Stimulated activated memory B cell treated with anti-CD40 and anti-IgM and Interleukin-4, amounts not matched to agents 10 μg/mL and 1 μg/mL and 100 μg/mL, for 72 hours (primary cell): ENCODE results near the gene AGBL4.

Experiments
- ATAC-seq: fragments of 150-1000 bp; cut with Tn5 transposase; 2 replicates; pipeline ENCODE4 v1.10.0; 2021
- H3K27ac Mint-ChIP-seq: one replicate; pipeline ENCODE4 v1.8.0; 2022; ENCODE audit warnings: mild to moderate bottlenecking, mixed read lengths
- H3K27me3 Mint-ChIP-seq: one replicate; pipeline ENCODE4 v1.8.0; 2022; ENCODE audit warnings: mixed read lengths
- H3K36me3 Mint-ChIP-seq: one replicate; pipeline ENCODE4 v1.8.0; 2022; ENCODE audit warnings: mixed read lengths
- H3K4me1 Mint-ChIP-seq: one replicate; pipeline ENCODE4 v1.8.0; 2022; ENCODE audit warnings: mixed read lengths
- H3K4me3 Mint-ChIP-seq: one replicate; pipeline ENCODE4 v1.8.0; 2022; ENCODE audit warnings: mild to moderate bottlenecking, moderate library complexity, mixed read lengths
- H3K9me3 Mint-ChIP-seq: one replicate; pipeline ENCODE4 v1.8.0; 2022; ENCODE audit warnings: mixed read lengths

AGBL4 gene

GRCh38 chr1:48693674-48694320 is 1330.0 kb downstream of the AGBL4 start:
- Mint-ChIP-seq H3K27me3 (no peaks in the 10 kb centered on the region), H3K27ac (no peak overlapping the region), H3K4me1 (peaks cover 6% of the 10 kb centered on the region), H3K9me3 (no peaks in the 10 kb centered on the region), H3K36me3 (no peaks in the 10 kb centered on the region), H3K4me3 (no peak overlapping the region)
- no peak for ATAC-seq

GRCh38 chr1:48693180-48693579 is 1330.6 kb downstream of the AGBL4 start:
- no peak overlapping the region for H3K4me3 Mint-ChIP-seq
- H3K4me1 Mint-ChIP-seq, result peaks cover 9% of the 10 kb centered on the region
- ATAC-seq, result no peak
- H3K27ac Mint-ChIP-seq, result no peak overlapping the region
- H3K36me3 Mint-ChIP-seq, result no peaks in the 10 kb centered on the region
- H3K27me3 Mint-ChIP-seq, result no peaks in the 10 kb centered on the region
- H3K9me3 Mint-ChIP-seq, result no peaks in the 10 kb centered on the region

DNA sequence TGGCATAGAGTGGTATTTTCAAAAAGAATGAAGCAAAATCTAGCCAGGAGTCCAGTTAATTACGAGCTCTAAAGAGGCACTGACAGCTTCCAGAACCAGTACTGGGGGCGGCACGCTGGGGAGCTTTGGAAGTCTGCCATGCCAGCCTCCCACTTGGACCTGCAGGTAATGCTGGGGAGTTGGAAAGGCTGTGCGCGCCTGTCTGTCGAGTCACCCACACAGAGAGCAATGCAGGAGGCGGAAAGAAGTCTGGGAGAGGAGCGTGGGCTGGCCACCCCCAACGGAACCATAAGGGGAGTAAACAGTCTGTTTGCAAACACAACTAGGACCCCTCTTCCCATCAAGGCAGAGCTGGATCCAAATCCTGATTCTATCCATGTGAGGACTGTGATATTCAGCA is 1331.5 kb downstream of the AGBL4 start:
- Mint-ChIP-seq H3K27me3 (no peaks in the 10 kb centered on the region), H3K4me3 (no peak overlapping the region), H3K36me3 (no peaks in the 10 kb centered on the region), H3K4me1 (peaks cover 12% of the 10 kb centered on the region), H3K9me3 (no peaks in the 10 kb centered on the region), H3K27ac (no peak overlapping the region)
- ATAC-seq, result no peak

GRCh38 chr1:48691429-48692001 is 1332.2 kb downstream of the AGBL4 start:
- Mint-ChIP-seq H3K27me3 (no peaks in the 10 kb centered on the region), H3K27ac (no peak overlapping the region), H3K4me3 (no peak overlapping the region), H3K9me3 (no peaks in the 10 kb centered on the region), H3K4me1 (peaks cover 6% of the 10 kb centered on the region), H3K36me3 (no peaks in the 10 kb centered on the region)
- peak; percentile 17 for ATAC-seq

DNA sequence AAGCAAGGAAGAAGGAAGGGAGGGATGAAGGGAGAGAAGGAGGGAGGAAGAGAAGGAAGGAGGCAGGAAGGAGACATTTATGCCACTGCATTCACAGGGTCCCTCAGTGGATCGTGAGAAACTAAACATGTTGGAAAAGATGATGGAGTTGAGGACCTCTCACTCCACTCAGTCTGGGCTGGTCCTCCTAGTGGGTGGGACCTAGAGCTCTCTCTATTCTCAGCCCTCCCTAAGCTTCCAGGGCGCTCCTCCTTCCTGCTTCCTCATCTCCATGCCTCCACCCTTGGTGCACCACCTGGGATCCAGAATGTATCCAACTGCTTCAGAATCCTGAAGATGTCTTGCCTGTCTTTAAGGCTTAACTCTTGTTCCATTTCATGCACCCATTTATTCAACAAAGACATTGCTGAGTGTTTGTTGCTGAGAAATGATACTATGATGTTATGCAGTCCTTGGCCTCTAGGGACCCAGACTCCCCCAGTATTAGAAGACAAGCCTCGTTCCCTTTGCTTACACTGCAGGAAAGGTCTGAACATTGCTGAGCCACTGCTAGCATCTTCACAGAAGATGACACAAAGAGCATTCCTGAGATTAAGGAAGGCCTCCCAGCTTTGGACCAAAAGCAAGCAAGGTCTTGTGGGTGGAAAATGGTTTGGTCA is 1335.5 kb downstream of the AGBL4 start:
- Mint-ChIP-seq H3K4me1 (peaks cover 6% of the 10 kb centered on the region), H3K27ac (no peak overlapping the region), H3K27me3 (no peaks in the 10 kb centered on the region), H3K4me3 (no peak overlapping the region), H3K9me3 (no peaks in the 10 kb centered on the region), H3K36me3 (no peaks in the 10 kb centered on the region)
- peak; percentile 53 for ATAC-seq

DNA sequence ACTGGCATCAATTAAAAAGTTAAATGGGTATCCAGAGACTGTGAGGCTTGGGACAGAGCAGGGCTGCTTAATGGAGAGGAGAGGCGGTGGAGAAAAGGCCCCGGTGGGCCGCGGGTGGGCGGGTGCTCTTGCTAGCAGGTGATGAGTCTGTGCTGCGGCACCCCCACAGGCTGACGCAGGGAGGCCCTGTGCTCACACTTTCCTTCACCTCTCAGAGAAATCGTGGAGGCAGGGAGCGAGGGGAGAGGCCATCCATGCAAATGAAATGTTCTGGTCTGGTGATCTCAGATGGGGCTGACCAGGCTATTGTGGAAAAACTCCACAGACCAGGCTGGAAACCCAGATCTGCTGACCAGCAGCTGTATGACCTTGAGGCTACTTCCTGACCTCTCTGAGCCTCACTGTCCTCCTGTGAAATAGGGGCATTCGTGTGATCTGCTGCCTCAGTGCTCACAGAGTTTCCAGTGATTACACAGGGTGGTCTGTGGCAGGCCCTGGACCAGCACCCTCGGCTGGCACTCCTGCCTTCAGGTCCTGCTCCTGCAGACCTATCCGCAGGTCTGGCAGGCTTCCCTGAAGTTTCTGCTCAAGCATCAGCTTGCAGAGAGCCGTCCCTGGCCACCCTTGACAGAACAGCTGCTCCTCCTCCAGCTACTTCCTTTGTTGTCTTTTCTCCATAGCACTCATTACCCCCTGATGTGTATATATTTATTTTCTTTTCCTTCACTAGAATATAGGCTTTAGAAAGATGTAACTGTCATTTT is 1336.3 kb downstream of the AGBL4 start:
- no peaks in the 10 kb centered on the region for H3K27me3 Mint-ChIP-seq
- H3K9me3 Mint-ChIP-seq, result no peaks in the 10 kb centered on the region
- H3K4me3 Mint-ChIP-seq, result no peak overlapping the region
- H3K27ac Mint-ChIP-seq, result no peak overlapping the region
- peaks cover 6% of the 10 kb centered on the region for H3K4me1 Mint-ChIP-seq
- H3K36me3 Mint-ChIP-seq, result no peaks in the 10 kb centered on the region
- no peak for ATAC-seq

GRCh38 chr1:48686159-48686558 is 1337.6 kb downstream of the AGBL4 start:
- no peak for ATAC-seq
- no peak overlapping the region for H3K4me3 Mint-ChIP-seq
- H3K27ac Mint-ChIP-seq, result no peak overlapping the region
- H3K9me3 Mint-ChIP-seq, result no peaks in the 10 kb centered on the region
- no peaks in the 10 kb centered on the region for H3K36me3 Mint-ChIP-seq
- H3K27me3 Mint-ChIP-seq, result no peaks in the 10 kb centered on the region
- peaks cover 6% of the 10 kb centered on the region for H3K4me1 Mint-ChIP-seq

GRCh38 chr1:48684381-48684780 is 1339.4 kb downstream of the AGBL4 start:
- no peak for ATAC-seq
- Mint-ChIP-seq H3K27me3 (no peaks in the 10 kb centered on the region), H3K4me3 (no peak overlapping the region), H3K4me1 (peaks cover 10% of the 10 kb centered on the region), H3K27ac (no peak overlapping the region), H3K9me3 (no peaks in the 10 kb centered on the region), H3K36me3 (no peaks in the 10 kb centered on the region)

DNA sequence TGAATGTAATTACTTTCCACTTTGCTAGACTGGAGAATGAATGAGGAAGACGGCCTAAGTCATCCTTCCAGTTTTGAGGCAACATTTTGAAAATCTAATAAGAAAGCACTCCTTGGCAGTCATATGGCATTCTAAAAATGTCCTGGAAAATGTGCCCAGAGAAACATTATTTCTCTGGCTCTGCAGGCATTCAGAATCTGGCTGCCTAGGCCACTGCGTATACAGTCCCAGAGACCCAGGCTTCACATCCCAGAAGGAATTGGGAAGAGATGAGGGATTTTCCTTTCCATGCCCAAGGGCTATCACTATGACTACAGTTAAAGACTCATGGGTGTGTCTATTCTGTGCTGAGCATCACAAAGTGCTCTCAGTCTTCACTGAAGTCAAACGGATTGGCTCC is 1339.9 kb downstream of the AGBL4 start:
- no peaks in the 10 kb centered on the region for H3K9me3 Mint-ChIP-seq
- no peak overlapping the region for H3K27ac Mint-ChIP-seq
- H3K4me3 Mint-ChIP-seq, result no peak overlapping the region
- no peaks in the 10 kb centered on the region for H3K27me3 Mint-ChIP-seq
- ATAC-seq, result no peak
- H3K4me1 Mint-ChIP-seq, result peaks cover 13% of the 10 kb centered on the region
- no peaks in the 10 kb centered on the region for H3K36me3 Mint-ChIP-seq

- Mint-ChIP-seq H3K4me1 (peaks cover 28% of the 10 kb centered on the region), H3K27ac (no peak overlapping the region), H3K4me3 (no peak overlapping the region), H3K27me3 (peaks cover 20% of the 10 kb centered on the region), H3K36me3 (no peaks in the 10 kb centered on the region), H3K9me3 (no peaks in the 10 kb centered on the region)
- ATAC-seq, result no peak
Measured at GRCh38 chr1:48681476-48682305, 1342.1 kb downstream of the AGBL4 start.

- Mint-ChIP-seq H3K4me1 (peaks cover 31% of the 10 kb centered on the region), H3K9me3 (no peaks in the 10 kb centered on the region), H3K27me3 (peaks cover 21% of the 10 kb centered on the region), H3K4me3 (no peak overlapping the region), H3K36me3 (no peaks in the 10 kb centered on the region), H3K27ac (no peak overlapping the region)
- no peak for ATAC-seq
Measured at GRCh38 chr1:48680411-48681035, 1343.2 kb downstream of the AGBL4 start.

- Mint-ChIP-seq H3K4me1 (peaks cover 31% of the 10 kb centered on the region), H3K36me3 (no peaks in the 10 kb centered on the region), H3K9me3 (no peaks in the 10 kb centered on the region), H3K4me3 (no peak overlapping the region), H3K27ac (no peak overlapping the region), H3K27me3 (peaks cover 28% of the 10 kb centered on the region)
- ATAC-seq, result no peak
Measured at GRCh38 chr1:48679859-48680258, 1343.9 kb downstream of the AGBL4 start.

DNA sequence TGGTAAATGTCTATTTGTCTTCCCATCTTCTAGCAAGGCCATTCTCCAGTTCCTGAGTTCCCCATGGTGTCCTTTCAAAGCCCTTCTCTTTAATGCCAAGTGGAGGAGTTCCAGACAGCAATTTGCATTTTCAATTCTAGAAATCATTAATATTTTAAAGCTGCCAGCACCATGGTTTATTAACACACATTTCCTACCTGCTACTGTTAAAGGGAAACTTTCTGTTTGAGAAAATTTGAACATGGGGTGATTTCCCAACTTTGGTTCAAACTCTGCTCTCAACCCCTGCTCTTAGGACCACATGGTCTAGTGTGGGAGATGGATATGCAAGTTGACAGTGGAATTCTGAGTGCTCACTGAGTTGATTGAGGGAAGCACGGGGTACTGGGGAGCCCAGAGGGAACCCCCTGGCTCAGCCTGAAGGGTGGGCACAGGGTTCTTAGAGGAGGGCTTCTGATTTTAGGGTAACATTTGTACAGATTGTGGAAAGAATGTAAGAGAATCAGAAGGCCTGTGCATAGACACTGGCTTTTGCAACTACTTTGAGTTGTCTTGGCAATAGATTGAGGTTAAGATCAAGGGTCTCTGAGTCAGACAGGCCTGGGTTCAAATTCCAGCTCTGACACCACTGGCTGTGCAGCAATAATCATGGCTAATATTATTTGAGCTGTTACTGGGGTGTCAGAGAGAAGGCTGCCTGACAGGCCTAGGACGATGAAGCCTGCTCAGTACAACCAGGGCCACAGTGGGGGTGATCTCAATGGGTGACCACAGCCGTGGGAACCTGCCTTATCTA is 1344.8 kb downstream of the AGBL4 start:
- ATAC-seq, result no peak
- peaks cover 37% of the 10 kb centered on the region for H3K27me3 Mint-ChIP-seq
- no peak overlapping the region for H3K4me3 Mint-ChIP-seq
- H3K36me3 Mint-ChIP-seq, result no peaks in the 10 kb centered on the region
- no peaks in the 10 kb centered on the region for H3K9me3 Mint-ChIP-seq
- H3K27ac Mint-ChIP-seq, result peak overlapping the region; percentile 73
- H3K4me1 Mint-ChIP-seq, result peaks cover 31% of the 10 kb centered on the region
